CD4-positive, alpha-beta T cell treated with Interferon alpha-2 for 1 hour (primary cell): ENCODE data around the gene RAMP1.
"Not testable (repeated sequence)": the region's sequence is repeated elsewhere in the genome, so short reads cannot be mapped to it uniquely, and the experiment has no call there.

ENCODE experiments used
- DNase-seq, 2 donors: peaks; one replicate each; pipeline ENCODE4 v3.0.0-alpha.2; 2020 to 2022

Gene RAMP1

GRCh38 chr2:237859533-237860272 lies at the start of gene RAMP1:
TSS of gene RAMP1 (plus strand) at chr2:237859623. CDS start at chr2:237859676, 53 bp downstream.
- no peak for DNase-seq

GRCh38 chr2:237815637-237816036 lies 43.8 kb upstream of the RAMP1 start:
- no peak for DNase-seq

GRCh38 chr2:237816531-237816930 lies 42.9 kb upstream of the RAMP1 start:
- DNase-seq = no peak

- no peak for DNase-seq
Measured at GRCh38 chr2:237818066-237818473, 41.4 kb upstream of the RAMP1 start.

GRCh38 chr2:237819231-237819630 lies 40.2 kb upstream of the RAMP1 start:
- no peak for DNase-seq

- DNase-seq = no peak
Measured at GRCh38 chr2:237820421-237820820, 39.0 kb upstream of the RAMP1 start.

- no peak for DNase-seq
Measured at GRCh38 chr2:237823544-237823943, 35.9 kb upstream of the RAMP1 start.

GRCh38 chr2:237824085-237824484 lies 35.3 kb upstream of the RAMP1 start:
- no peak for DNase-seq

- no peak for DNase-seq
Measured at GRCh38 chr2:237827421-237827987, 31.9 kb upstream of the RAMP1 start.

- DNase-seq = no peak
Measured at GRCh38 chr2:237830522-237830921, 28.9 kb upstream of the RAMP1 start.

GRCh38 chr2:237833546-237833945 lies 25.9 kb upstream of the RAMP1 start:
- DNase-seq = no peak

- no peak for DNase-seq
Measured at GRCh38 chr2:237835372-237835771, 24.1 kb upstream of the RAMP1 start.

GRCh38 chr2:237841051-237841450 lies 18.4 kb upstream of the RAMP1 start:
- no peak for DNase-seq

- DNase-seq = not testable (repeated sequence)
Measured at GRCh38 chr2:237848940-237849339, 10.5 kb upstream of the RAMP1 start.

- DNase-seq = no peak
Measured at GRCh38 chr2:237854295-237854694, 5.1 kb upstream of the RAMP1 start.

- DNase-seq = no peak
Measured at GRCh38 chr2:237857791-237858190, 1.6 kb upstream of the RAMP1 start.

GRCh38 chr2:237858294-237859081 lies 935 bp upstream of the RAMP1 start:
- DNase-seq = peak; percentile 45 to 62

- no peak for DNase-seq
Measured at GRCh38 chr2:237859082-237859433, 365 bp upstream of the RAMP1 start.

GRCh38 chr2:237860273-237860935 lies 981 bp downstream of the RAMP1 start:
- no peak for DNase-seq

GRCh38 chr2:237861875-237862527 lies 2.6 kb downstream of the RAMP1 start:
- DNase-seq = no peak

GRCh38 chr2:237862528-237862895 lies 3.1 kb downstream of the RAMP1 start:
- DNase-seq = no peak

GRCh38 chr2:237863102-237863511 lies 3.7 kb downstream of the RAMP1 start:
- no peak for DNase-seq
